GM21786 (cell line): ENCODE measurements around the gene ABCC9.

Experiments used
- ATAC-seq: cut with Tn5 transposase; IDR thresholded peaks from one replicate; pipeline ENCODE4 v1.9.1; 2021; ENCODE audit not compliant: unreplicated experiment

Gene ABCC9

GRCh38 chr12:21776175-21776574 is 165.1 kb downstream of the ABCC9 start:
- no peak for ATAC-seq

GRCh38 chr12:21775133-21775820 is 165.9 kb downstream of the ABCC9 start:
- no peak for ATAC-seq

GRCh38 chr12:21774358-21775132 is 166.7 kb downstream of the ABCC9 start, which contains the start of gene KCNJ8:
TSS of gene KCNJ8 (minus strand) at chr12:21774706. CDS start at chr12:21773616, 1,090 bp downstream.
- no peak for ATAC-seq

- ATAC-seq: no peak
Measured at GRCh38 chr12:21773806-21774205, 167.4 kb downstream of the ABCC9 start.

GRCh38 chr12:21773263-21773741 is 167.9 kb downstream of the ABCC9 start:
- no peak for ATAC-seq

- ATAC-seq: no peak
Measured at GRCh38 chr12:21771311-21771710, 169.9 kb downstream of the ABCC9 start.

GRCh38 chr12:21769307-21769706 is 171.9 kb downstream of the ABCC9 start:
- no peak for ATAC-seq

- no peak for ATAC-seq
Measured at GRCh38 chr12:21766403-21766802, 174.8 kb downstream of the ABCC9 start.

GRCh38 chr12:21764950-21765349 is 176.3 kb downstream of the ABCC9 start:
- no peak for ATAC-seq

GRCh38 chr12:21764065-21764464 is 177.2 kb downstream of the ABCC9 start:
- ATAC-seq: no peak

GRCh38 chr12:21763531-21763930 is 177.7 kb downstream of the ABCC9 start:
- no peak for ATAC-seq

GRCh38 chr12:21759737-21760136 is 181.5 kb downstream of the ABCC9 start:
- no peak for ATAC-seq

- no peak for ATAC-seq
Measured at GRCh38 chr12:21757735-21758134, 183.5 kb downstream of the ABCC9 start.

GRCh38 chr12:21756699-21757098 is 184.5 kb downstream of the ABCC9 start:
- ATAC-seq: no peak

GRCh38 chr12:21751517-21751916 is 189.7 kb downstream of the ABCC9 start:
- ATAC-seq: no peak
